ENCODE results near the gene DENND5B.

The DENND5B gene

DNA sequence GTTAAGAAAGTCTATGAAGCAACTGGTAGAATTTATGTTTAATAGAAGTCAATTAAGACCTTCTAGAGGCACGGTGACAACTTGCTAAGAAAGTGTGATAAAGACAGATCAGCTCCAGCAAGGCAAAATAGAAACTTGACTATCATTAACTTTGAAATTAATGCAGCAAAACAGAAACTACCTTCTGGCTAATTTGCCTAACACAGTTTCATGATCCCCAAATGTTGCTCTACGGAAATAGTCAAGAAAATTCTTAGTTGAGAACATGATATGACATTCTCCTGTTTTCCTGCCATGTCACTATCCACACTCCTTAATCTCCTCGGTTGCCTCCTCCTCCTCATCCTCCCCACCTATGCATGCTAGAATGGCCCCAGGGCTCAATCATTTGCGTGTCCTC is 4.2 kb downstream of the DENND5B start:
- Histone ChIP-seq H3K4me1 (ENCODE audit: control insufficient read depth, insufficient read depth, low read length) (peaks cover 22% of the 10 kb centered on the region), H3K27ac (ENCODE audit: extremely low read depth, low read depth, low read length) (no peak overlapping the region), H3K36me3 (ENCODE audit: control insufficient read depth in 2 of 2, insufficient read depth in 1 of 2, low read length in 2 of 2) (no peaks in the 10 kb centered on the region), H3K4me3 (ENCODE audit: low read depth, low read length) (no peak overlapping the region), H3K9me3 (ENCODE audit: control insufficient read depth, insufficient read depth, low read depth, low read length) (no peaks in the 10 kb centered on the region)
- TF ChIP-seq, protein P1, sequence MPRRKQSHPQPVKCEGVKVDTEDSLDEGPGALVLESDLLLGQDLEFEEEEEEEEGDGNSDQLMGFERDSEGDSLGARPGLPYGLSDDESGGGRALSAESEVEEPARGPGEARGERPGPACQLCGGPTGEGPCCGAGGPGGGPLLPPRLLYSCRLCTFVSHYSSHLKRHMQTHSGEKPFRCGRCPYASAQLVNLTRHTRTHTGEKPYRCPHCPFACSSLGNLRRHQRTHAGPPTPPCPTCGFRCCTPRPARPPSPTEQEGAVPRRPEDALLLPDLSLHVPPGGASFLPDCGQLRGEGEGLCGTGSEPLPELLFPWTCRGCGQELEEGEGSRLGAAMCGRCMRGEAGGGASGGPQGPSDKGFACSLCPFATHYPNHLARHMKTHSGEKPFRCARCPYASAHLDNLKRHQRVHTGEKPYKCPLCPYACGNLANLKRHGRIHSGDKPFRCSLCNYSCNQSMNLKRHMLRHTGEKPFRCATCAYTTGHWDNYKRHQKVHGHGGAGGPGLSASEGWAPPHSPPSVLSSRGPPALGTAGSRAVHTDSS (tag by site-specific recombination; IDR thresholded peaks at IDR 0.05), result peak; percentile 42; the same call in 1 of the 2 replicates
- TF ChIP-seq, protein P2, sequence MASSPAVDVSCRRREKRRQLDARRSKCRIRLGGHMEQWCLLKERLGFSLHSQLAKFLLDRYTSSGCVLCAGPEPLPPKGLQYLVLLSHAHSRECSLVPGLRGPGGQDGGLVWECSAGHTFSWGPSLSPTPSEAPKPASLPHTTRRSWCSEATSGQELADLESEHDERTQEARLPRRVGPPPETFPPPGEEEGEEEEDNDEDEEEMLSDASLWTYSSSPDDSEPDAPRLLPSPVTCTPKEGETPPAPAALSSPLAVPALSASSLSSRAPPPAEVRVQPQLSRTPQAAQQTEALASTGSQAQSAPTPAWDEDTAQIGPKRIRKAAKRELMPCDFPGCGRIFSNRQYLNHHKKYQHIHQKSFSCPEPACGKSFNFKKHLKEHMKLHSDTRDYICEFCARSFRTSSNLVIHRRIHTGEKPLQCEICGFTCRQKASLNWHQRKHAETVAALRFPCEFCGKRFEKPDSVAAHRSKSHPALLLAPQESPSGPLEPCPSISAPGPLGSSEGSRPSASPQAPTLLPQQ (tag by site-specific recombination; IDR thresholded peaks at IDR 0.05), result no peak
- TF ChIP-seq, protein P3, sequence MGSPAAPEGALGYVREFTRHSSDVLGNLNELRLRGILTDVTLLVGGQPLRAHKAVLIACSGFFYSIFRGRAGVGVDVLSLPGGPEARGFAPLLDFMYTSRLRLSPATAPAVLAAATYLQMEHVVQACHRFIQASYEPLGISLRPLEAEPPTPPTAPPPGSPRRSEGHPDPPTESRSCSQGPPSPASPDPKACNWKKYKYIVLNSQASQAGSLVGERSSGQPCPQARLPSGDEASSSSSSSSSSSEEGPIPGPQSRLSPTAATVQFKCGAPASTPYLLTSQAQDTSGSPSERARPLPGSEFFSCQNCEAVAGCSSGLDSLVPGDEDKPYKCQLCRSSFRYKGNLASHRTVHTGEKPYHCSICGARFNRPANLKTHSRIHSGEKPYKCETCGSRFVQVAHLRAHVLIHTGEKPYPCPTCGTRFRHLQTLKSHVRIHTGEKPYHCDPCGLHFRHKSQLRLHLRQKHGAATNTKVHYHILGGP (tag by site-specific recombination; IDR thresholded peaks at IDR 0.05), result 0 out of 2 replicates have a peak, but pooled peaks have one; percentile 23
- TF ChIP-seq, protein P4, sequence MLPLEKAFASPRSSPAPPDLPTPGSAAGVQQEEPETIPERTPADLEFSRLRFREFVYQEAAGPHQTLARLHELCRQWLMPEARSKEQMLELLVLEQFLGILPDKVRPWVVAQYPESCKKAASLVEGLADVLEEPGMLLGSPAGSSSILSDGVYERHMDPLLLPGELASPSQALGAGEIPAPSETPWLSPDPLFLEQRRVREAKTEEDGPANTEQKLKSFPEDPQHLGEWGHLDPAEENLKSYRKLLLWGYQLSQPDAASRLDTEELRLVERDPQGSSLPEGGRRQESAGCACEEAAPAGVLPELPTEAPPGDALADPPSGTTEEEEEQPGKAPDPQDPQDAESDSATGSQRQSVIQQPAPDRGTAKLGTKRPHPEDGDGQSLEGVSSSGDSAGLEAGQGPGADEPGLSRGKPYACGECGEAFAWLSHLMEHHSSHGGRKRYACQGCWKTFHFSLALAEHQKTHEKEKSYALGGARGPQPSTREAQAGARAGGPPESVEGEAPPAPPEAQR (tag by site-specific recombination; IDR thresholded peaks at IDR 0.05), result no peak
- TF ChIP-seq, protein P5, sequence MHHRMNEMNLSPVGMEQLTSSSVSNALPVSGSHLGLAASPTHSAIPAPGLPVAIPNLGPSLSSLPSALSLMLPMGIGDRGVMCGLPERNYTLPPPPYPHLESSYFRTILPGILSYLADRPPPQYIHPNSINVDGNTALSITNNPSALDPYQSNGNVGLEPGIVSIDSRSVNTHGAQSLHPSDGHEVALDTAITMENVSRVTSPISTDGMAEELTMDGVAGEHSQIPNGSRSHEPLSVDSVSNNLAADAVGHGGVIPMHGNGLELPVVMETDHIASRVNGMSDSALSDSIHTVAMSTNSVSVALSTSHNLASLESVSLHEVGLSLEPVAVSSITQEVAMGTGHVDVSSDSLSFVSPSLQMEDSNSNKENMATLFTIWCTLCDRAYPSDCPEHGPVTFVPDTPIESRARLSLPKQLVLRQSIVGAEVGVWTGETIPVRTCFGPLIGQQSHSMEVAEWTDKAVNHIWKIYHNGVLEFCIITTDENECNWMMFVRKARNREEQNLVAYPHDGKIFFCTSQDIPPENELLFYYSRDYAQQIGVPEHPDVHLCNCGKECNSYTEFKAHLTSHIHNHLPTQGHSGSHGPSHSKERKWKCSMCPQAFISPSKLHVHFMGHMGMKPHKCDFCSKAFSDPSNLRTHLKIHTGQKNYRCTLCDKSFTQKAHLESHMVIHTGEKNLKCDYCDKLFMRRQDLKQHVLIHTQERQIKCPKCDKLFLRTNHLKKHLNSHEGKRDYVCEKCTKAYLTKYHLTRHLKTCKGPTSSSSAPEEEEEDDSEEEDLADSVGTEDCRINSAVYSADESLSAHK (tag by site-specific recombination; IDR thresholded peaks at IDR 0.05), result peak; percentile 79; the same call in 1 of the 2 replicates
- ChIA-PET CTCF (interaction anchor here (1.7 kb wide), 1 partner anchor 184 kb away, joined by 10 read pairs; no protein-coding TSS in a partner anchor), POLR2A (no interaction called here)

DNA sequence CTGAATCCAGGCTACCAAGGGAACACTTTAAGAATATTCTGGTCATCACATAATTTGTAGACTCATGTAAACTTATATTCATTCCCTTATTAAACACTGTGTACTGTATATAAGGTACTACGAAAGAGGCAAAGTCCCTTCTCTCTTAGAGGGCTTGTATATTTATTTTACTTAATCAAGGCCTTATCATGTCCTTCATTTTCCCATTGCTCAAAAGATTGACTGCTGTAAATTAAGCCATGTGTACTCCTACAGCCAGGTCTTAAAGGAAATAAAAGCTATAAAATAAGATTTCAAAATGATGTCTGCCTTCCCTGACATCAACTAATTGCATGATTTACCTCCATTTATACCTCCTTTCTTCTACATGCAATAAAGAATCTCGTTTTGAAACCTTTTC is 5.0 kb downstream of the DENND5B start:
- POLR2A ChIA-PET, result no interaction called here
- Histone ChIP-seq H3K4me3 (ENCODE audit: low read depth, low read length) (no peak overlapping the region), H3K4me1 (ENCODE audit: control insufficient read depth, insufficient read depth, low read length) (peaks cover 20% of the 10 kb centered on the region), H3K27ac (ENCODE audit: extremely low read depth, low read depth, low read length) (no peak overlapping the region), H3K36me3 (ENCODE audit: control insufficient read depth in 2 of 2, insufficient read depth in 1 of 2, low read length in 2 of 2) (no peaks in the 10 kb centered on the region; a peak in 1 of 3 replicates), H3K9me3 (ENCODE audit: control insufficient read depth, insufficient read depth, low read depth, low read length) (no peaks in the 10 kb centered on the region)
- CTCF ChIA-PET, result interaction anchor here (0.8 to 1.7 kb wide), 3 partner anchors 10 to 183 kb away, joined by 3 to 10 read pairs (median 4); no protein-coding TSS in a partner anchor
- TF ChIP-seq ZNF24 (tag by site-specific recombination; IDR thresholded peaks at IDR 0.05) (no peak), ZNF239 (tag by site-specific recombination; IDR thresholded peaks at IDR 0.05) (peak; percentile 72; the same call in 1 of the 2 replicates)

DNA sequence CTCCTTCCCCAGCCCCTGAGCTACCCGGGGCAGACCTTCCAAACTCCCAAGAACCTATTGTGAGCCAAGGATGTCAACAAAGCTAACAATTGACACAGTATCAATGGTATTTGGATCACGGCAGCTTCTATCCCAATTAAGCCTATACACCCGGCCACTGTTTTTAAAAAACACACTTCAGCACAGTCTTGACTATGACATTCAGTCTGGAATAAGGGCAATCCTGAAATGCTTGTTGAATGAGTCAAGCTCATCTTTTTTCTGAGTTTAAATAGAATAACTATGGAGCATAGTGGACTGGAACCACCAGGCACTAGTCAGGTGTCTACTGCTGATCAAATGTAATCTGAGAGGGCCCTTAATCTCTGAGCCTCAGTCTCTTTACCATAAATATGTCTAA is 5.7 kb downstream of the DENND5B start:
- Histone ChIP-seq H3K9me3 (ENCODE audit: control insufficient read depth, insufficient read depth, low read depth, low read length) (no peaks in the 10 kb centered on the region), H3K36me3 (ENCODE audit: control insufficient read depth in 2 of 2, insufficient read depth in 1 of 2, low read length in 2 of 2) (no peaks in the 10 kb centered on the region; a peak in 1 of 3 replicates), H3K4me1 (ENCODE audit: control insufficient read depth, insufficient read depth, low read length) (peaks cover 20% of the 10 kb centered on the region), H3K4me3 (ENCODE audit: low read depth, low read length) (no peak overlapping the region), H3K27ac (ENCODE audit: extremely low read depth, low read depth, low read length) (no peak overlapping the region)
- CTCF ChIA-PET, result interaction anchor here (0.6 to 1.7 kb wide), 4 partner anchors 19 to 182 kb away, joined by 3 to 10 read pairs (median 4); no protein-coding TSS in a partner anchor
- POLR2A ChIA-PET, result interaction anchor here (1.4 kb wide), 1 partner anchor 11 kb away, joined by 4 read pairs; no protein-coding TSS in a partner anchor
- 0 out of 2 replicates have a peak, but pooled peaks have one; percentile 0 for TF ChIP-seq ZNF341 (tag by site-specific recombination; IDR thresholded peaks at IDR 0.05; ENCODE audit: low read depth)
- TF ChIP-seq KLF10 (tag by site-specific recombination; IDR thresholded peaks at IDR 0.05), result no peak
- TF ChIP-seq, protein P6, sequence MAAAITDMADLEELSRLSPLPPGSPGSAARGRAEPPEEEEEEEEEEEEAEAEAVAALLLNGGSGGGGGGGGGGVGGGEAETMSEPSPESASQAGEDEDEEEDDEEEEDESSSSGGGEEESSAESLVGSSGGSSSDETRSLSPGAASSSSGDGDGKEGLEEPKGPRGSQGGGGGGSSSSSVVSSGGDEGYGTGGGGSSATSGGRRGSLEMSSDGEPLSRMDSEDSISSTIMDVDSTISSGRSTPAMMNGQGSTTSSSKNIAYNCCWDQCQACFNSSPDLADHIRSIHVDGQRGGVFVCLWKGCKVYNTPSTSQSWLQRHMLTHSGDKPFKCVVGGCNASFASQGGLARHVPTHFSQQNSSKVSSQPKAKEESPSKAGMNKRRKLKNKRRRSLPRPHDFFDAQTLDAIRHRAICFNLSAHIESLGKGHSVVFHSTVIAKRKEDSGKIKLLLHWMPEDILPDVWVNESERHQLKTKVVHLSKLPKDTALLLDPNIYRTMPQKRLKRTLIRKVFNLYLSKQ (tag by site-specific recombination; IDR thresholded peaks at IDR 0.05; ENCODE audit: borderline replicate concordance), result no peak
- TF ChIP-seq, protein P7, sequence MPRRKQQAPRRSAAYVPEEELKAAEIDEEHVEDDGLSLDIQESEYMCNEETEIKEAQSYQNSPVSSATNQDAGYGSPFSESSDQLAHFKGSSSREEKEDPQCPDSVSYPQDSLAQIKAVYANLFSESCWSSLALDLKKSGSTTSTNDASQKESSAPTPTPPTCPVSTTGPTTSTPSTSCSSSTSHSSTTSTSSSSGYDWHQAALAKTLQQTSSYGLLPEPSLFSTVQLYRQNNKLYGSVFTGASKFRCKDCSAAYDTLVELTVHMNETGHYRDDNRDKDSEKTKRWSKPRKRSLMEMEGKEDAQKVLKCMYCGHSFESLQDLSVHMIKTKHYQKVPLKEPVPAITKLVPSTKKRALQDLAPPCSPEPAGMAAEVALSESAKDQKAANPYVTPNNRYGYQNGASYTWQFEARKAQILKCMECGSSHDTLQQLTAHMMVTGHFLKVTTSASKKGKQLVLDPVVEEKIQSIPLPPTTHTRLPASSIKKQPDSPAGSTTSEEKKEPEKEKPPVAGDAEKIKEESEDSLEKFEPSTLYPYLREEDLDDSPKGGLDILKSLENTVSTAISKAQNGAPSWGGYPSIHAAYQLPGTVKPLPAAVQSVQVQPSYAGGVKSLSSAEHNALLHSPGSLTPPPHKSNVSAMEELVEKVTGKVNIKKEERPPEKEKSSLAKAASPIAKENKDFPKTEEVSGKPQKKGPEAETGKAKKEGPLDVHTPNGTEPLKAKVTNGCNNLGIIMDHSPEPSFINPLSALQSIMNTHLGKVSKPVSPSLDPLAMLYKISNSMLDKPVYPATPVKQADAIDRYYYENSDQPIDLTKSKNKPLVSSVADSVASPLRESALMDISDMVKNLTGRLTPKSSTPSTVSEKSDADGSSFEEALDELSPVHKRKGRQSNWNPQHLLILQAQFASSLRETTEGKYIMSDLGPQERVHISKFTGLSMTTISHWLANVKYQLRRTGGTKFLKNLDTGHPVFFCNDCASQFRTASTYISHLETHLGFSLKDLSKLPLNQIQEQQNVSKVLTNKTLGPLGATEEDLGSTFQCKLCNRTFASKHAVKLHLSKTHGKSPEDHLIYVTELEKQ (tag by site-specific recombination; IDR thresholded peaks at IDR 0.05; ENCODE audit: borderline replicate concordance), result no peak
- TF ChIP-seq MZF1 (tag by site-specific recombination; IDR thresholded peaks at IDR 0.05; ENCODE audit: borderline replicate concordance), result peak; percentile 11; the same call in 1 of the 2 replicates
- 0 out of 2 replicates have a peak, but pooled peaks have one; percentile 37 for TF ChIP-seq ZNF600 (tag by site-specific recombination; IDR thresholded peaks at IDR 0.05)
- 0 out of 2 replicates have a peak, but pooled peaks have one; percentile 41 for TF ChIP-seq TRIM28 (IDR thresholded peaks at IDR 0.05; ENCODE audit: borderline replicate concordance, low read length)
- TF ChIP-seq ZBTB21 (tag by site-specific recombination; IDR thresholded peaks at IDR 0.05), result no peak
- no peak for TF ChIP-seq ZFP37 (tag by site-specific recombination; IDR thresholded peaks at IDR 0.05)

Data from HEK293 (cell line).